ENCODE results near the gene ATP8B4.

ATP8B4 gene

GRCh38 chr15:49919034-49919433, 200.0 kb downstream of the ATP8B4 start:
- no peak for DNase-seq

GRCh38 chr15:49918121-49918520, 200.9 kb downstream of the ATP8B4 start:
- DNase-seq: no peak

- no peak for DNase-seq
Observed at GRCh38 chr15:49916998-49917397, 202.0 kb downstream of the ATP8B4 start.

GRCh38 chr15:49915822-49916221, 203.2 kb downstream of the ATP8B4 start:
- no peak for DNase-seq

GRCh38 chr15:49908933-49909295, 210.1 kb downstream of the ATP8B4 start:
- DNase-seq: no peak

GRCh38 chr15:49908236-49908932, 210.6 kb downstream of the ATP8B4 start:
- no peak for DNase-seq

- no peak for DNase-seq
Observed at GRCh38 chr15:49906966-49907365, 212.1 kb downstream of the ATP8B4 start.

GRCh38 chr15:49905221-49905620, 213.8 kb downstream of the ATP8B4 start:
- DNase-seq: no peak

GRCh38 chr15:49904296-49904695, 214.7 kb downstream of the ATP8B4 start:
- no peak for DNase-seq

GRCh38 chr15:49902685-49903501, 216.1 kb downstream of the ATP8B4 start:
- DNase-seq: no peak

- no peak for DNase-seq
Observed at GRCh38 chr15:49901996-49902684, 216.9 kb downstream of the ATP8B4 start.

GRCh38 chr15:49901321-49901720, 217.7 kb downstream of the ATP8B4 start:
- no peak for DNase-seq

- no peak for DNase-seq
Observed at GRCh38 chr15:49900903-49901235, 218.2 kb downstream of the ATP8B4 start.

GRCh38 chr15:49900006-49900902, 218.8 kb downstream of the ATP8B4 start:
- DNase-seq: no peak

GRCh38 chr15:49898575-49899283, 220.3 kb downstream of the ATP8B4 start:
- DNase-seq: no peak

GRCh38 chr15:49898097-49898496, 220.9 kb downstream of the ATP8B4 start:
- DNase-seq: no peak

- no peak for DNase-seq
Observed at GRCh38 chr15:49895347-49896223, 223.4 kb downstream of the ATP8B4 start.

GRCh38 chr15:49890689-49891088, 228.3 kb downstream of the ATP8B4 start:
- DNase-seq: no peak

GRCh38 chr15:49889536-49889935, 229.5 kb downstream of the ATP8B4 start:
- DNase-seq: no peak

GRCh38 chr15:49888734-49889133, 230.3 kb downstream of the ATP8B4 start:
- no peak for DNase-seq

GRCh38 chr15:49888323-49888693, 230.7 kb downstream of the ATP8B4 start:
- DNase-seq: no peak

Data from activated CD4-positive, alpha-beta T cell treated with anti-CD3 and anti-CD28 coated beads, Interleukin-2, amount 50 U/mL, for 1 hour (primary cell).